Kidney (tissue), 14 donors: ENCODE data around the gene CCNG1. TPM values are rescaled to one million over a fixed set of nuclear protein-coding genes. Genes with fewer than 3 reads are reported as not detected.
A peak's percentile ranks its signal among the peaks of the same experiment; 100 is the strongest.

Experiments used
- DNase-seq, 5 donors: peaks; one replicate each; pipeline ENCODE4 v3.0.0-alpha.2; 2013 to 2020
- FAIRE-seq: peaks from 2 replicates; lab custom pipeline; 2012; peaks lifted over from hg19 to GRCh38; lab: Jason Lieb, UNC
- H3K27ac ChIP-seq, 2 donors: one replicate each; pipeline ENCODE4 v1.7.0; 2013; ENCODE audit warnings: low read depth in 2 of 2, low read length in 2 of 2, inconsistent platforms in 1 of 2
- H3K27me3 ChIP-seq: one replicate; pipeline ENCODE4 v1.7.1; 2013; ENCODE audit warnings: low read length, inconsistent platforms; ENCODE audit not compliant: control insufficient read depth, insufficient read depth
- H3K36me3 ChIP-seq, 3 donors: one replicate each; pipeline versions ENCODE4 v1.7.0 to v1.7.1; 2013; ENCODE audit warnings: low read length in 3 of 3, control low read depth in 1 of 3, inconsistent platforms in 1 of 3; ENCODE audit not compliant: insufficient read depth in 3 of 3, control insufficient read depth in 2 of 3
- H3K4me1 ChIP-seq, 3 donors: one replicate each; pipeline versions ENCODE4 v1.7.0 to v1.7.1; 2013; ENCODE audit warnings: low read length in 3 of 3, inconsistent platforms in 1 of 3, low read depth in 1 of 3; ENCODE audit not compliant: control insufficient read depth in 2 of 3, insufficient read depth in 2 of 3
- H3K4me3 ChIP-seq, 3 donors: one replicate each; pipeline versions ENCODE4 v1.7.0 to v1.8.1; 2013; ENCODE audit warnings: low read length in 3 of 3, control low read depth in 1 of 3, inconsistent platforms in 1 of 3
- H3K9ac ChIP-seq, 3 donors: one replicate each; pipeline versions ENCODE4 v1.7.0 to v1.7.1; 2013; ENCODE audit warnings: low read length in 3 of 3, control low read depth in 1 of 3, inconsistent platforms in 1 of 3
- H3K9me3 ChIP-seq, 3 donors: one replicate each; pipeline versions ENCODE4 v1.7.0 to v1.7.1; 2013; ENCODE audit warnings: low read length in 3 of 3, control low read depth in 1 of 3, inconsistent platforms in 1 of 3; ENCODE audit not compliant: control insufficient read depth in 2 of 3, insufficient read depth in 1 of 3
- intact Hi-C: fragments of 100-400 bp; cut with DNase I; formaldehyde crosslinking; loops from one replicate; pipeline ENCODE4 v1.11.1; 2022
- polyA plus RNA-seq: library from polyadenylated mRNA; stranded (reverse); fragments of 350-450 nt; fragmentation: Illumina TruSeq; extraction: RNeasy Lipid Tissue Mini Kit (QIAGEN cat#74804); gene quantifications from one replicate; pipeline ENCODE4 v1.2.3, GENCODE V29; 2014; ENCODE audit warnings: low read depth, low replicate concordance; ENCODE audit not compliant: insufficient read depth
- total RNA-seq: library from RNA; stranded (reverse); fragmentation: NEBNext Ultra II Directional; extraction: Animal tissue kit (Norgen Biotek cat#: 25700); gene quantifications from one replicate; pipeline ENCODE4 v1.2.1, GENCODE V29; 2021
- TF ChIP-seq, protein P1 (sequence below): IDR thresholded peaks from 3 replicates; pipeline ENCODE4 v1.5.1; 2012; ENCODE audit warnings: mild to moderate bottlenecking, moderate library complexity, borderline replicate concordance; ENCODE audit not compliant: insufficient read depth; ENCODE audit errors: extremely low read depth
- donor health status: control.
- donor health status: control.
- donor health status: control.
- donor health status: control.
- donor health status: control.
- donor health status: DM: yes; HTN: yes; CAD: no.
- donor health status: Normal renal cell carcinoma (clear cell type).

The CCNG1 gene
- total and polyA plus RNA-seq, 2 donors from 2014 or later, result 127 to 132 TPM

DNA sequence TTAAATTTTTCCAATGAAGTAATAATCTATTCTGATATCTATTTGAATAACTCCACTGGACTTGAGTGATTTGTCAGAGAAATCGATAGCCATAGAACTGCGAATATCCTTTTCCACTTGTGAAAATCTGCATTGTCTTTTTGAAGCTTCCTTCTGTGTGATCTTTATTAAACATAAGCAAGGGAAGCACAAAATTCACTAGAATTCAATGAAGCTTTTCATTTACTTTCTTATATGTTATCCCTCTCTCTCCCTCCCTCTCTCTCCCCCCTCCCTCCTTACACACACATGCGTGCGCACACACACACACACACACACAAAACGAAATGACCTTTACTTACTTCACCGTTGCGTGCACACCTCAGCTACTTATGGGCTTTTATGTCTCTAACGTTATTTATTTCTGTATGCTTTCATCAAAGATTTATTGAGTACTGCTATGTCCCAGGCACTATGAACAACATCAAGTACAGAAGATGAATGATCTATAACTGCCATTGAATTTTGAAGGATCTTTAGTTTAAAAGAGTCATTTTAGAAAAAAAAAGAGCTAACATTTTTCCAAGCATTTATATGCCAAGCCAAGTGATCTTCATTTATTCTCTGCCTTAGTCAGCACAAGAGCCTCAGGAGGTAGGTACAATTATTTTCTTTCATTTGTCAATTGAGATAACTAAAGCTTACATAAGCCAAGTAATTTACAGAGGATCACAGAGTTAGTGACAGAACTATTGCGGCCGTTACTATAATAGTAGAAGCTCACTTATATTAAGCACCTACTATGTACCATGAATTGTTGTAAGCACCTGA lies 32.8 kb upstream of the CCNG1 start:
- no peak for FAIRE-seq
- H3K36me3 ChIP-seq, result no peaks in the 10 kb centered on the region
- no peak for DNase-seq
- no peaks in the 10 kb centered on the region for H3K27me3 ChIP-seq
- H3K4me3 ChIP-seq, result no peak overlapping the region
- no peak overlapping the region for H3K27ac ChIP-seq
- TF ChIP-seq, protein P1, sequence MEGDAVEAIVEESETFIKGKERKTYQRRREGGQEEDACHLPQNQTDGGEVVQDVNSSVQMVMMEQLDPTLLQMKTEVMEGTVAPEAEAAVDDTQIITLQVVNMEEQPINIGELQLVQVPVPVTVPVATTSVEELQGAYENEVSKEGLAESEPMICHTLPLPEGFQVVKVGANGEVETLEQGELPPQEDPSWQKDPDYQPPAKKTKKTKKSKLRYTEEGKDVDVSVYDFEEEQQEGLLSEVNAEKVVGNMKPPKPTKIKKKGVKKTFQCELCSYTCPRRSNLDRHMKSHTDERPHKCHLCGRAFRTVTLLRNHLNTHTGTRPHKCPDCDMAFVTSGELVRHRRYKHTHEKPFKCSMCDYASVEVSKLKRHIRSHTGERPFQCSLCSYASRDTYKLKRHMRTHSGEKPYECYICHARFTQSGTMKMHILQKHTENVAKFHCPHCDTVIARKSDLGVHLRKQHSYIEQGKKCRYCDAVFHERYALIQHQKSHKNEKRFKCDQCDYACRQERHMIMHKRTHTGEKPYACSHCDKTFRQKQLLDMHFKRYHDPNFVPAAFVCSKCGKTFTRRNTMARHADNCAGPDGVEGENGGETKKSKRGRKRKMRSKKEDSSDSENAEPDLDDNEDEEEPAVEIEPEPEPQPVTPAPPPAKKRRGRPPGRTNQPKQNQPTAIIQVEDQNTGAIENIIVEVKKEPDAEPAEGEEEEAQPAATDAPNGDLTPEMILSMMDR, result no peak
- no peaks in the 10 kb centered on the region for H3K4me1 ChIP-seq
- intact Hi-C loops, result no loop called here
- no peak overlapping the region for H3K9ac ChIP-seq
- H3K9me3 ChIP-seq, result no peaks in the 10 kb centered on the region

DNA sequence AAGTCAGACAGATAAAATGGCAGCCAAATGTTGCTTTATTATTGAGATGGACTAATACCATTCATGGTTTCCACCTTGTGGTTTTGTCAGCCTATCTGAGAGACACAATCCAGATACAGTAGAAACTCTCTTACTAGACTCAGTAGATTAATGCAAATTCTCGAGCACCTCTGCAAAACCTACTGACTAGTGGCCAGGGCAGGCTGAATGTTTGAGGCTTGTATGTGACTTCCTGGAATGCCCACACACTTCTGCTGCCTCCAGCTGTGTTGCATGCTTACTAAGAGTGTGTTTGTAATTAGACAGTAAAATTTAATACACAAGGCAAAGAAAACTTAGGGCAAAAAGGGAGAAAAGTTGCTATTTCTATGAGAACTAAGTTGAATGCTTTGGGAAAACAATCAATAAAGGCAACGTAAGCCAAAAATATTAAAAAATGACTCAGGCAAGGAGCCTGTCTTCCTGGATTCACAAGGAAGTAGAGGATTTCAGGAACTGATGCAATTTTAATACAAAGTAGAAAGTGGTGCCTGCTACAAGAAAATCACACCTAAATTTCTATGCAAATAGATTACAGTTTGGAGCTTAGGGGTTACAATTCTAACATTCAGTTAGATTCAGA lies 30.2 kb upstream of the CCNG1 start:
- H3K9me3 ChIP-seq, result no peaks in the 10 kb centered on the region
- H3K27ac ChIP-seq, result no peak overlapping the region
- H3K4me1 ChIP-seq, result no peaks in the 10 kb centered on the region
- TF ChIP-seq, protein P1, result no peak
- FAIRE-seq (no peak), DNase-seq (no peak)
- no peaks in the 10 kb centered on the region for H3K36me3 ChIP-seq
- H3K9ac ChIP-seq, result no peak overlapping the region
- H3K4me3 ChIP-seq, result no peak overlapping the region
- intact Hi-C loops, result no loop called here
- no peaks in the 10 kb centered on the region for H3K27me3 ChIP-seq

- H3K36me3 ChIP-seq, result no peaks in the 10 kb centered on the region
- no peak overlapping the region for H3K27ac ChIP-seq
- TF ChIP-seq, protein P1, result peak; percentile 85
- peak overlapping the region in 1 of 3 donors; percentile 3 for H3K9ac ChIP-seq
- FAIRE-seq (peak; percentile 13), DNase-seq (peak in 4 of 5 donors; percentile 50 to 73 (median 62))
- H3K9me3 ChIP-seq, result no peaks in the 10 kb centered on the region
- no peaks in the 10 kb centered on the region for H3K27me3 ChIP-seq
- intact Hi-C loops, result no loop called here
- H3K4me1 ChIP-seq, result no peaks in the 10 kb centered on the region
- peak overlapping the region in 2 of 3 donors; percentile 22 to 46 for H3K4me3 ChIP-seq
These were observed 29.0 kb upstream of the CCNG1 start for GRCh38 chr5:163408311-163408923.
